Amniotic stem cell (primary cell): ENCODE measurements around the gene PRKCE.

ENCODE experiments used
- DNase-seq: peaks from one replicate; lab custom pipeline; 2025; lab: John Stamatoyannopoulos, UW

PRKCE gene

GRCh38 chr2:46016091-46016490 is 364.6 kb downstream of the PRKCE start:
- no peak for DNase-seq

DNA sequence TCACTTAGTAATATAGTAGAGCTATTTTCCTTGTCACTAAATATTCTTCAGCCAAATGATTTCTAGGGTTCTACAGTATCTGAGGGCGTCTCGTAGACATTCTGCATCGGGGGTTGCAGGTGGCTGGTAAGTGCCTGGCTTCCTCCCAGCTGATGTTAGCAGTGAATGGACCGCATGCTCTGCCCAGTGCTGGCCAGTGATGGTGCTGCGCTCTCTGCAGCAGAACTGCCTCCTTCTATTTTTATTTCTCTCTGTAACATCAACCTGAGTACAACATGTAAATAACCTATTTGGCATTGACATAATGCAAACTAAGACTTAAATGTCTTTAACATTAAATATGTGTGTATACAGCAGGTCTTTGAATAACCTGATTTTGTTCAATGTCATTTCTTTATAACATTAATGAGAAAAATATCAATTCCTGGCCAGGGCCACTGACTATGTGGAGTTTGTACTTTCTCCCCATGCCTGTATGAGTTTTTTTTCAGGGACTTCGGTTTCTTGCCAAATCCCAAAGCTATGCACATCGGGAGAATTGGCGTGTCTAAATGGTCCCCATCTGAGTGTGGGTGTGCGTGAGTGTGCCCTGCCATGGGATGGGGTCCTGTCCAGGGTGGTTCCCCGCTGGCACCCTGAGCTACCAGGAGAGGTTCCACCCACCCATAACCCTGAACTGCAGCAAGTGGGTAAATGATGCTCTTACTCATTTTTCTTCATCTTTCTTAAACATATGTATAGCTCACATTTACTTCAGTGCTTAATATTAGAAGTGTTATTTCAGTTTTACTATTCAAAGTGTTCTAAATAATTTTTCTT is 367.5 kb downstream of the PRKCE start:
- no peak for DNase-seq

DNA sequence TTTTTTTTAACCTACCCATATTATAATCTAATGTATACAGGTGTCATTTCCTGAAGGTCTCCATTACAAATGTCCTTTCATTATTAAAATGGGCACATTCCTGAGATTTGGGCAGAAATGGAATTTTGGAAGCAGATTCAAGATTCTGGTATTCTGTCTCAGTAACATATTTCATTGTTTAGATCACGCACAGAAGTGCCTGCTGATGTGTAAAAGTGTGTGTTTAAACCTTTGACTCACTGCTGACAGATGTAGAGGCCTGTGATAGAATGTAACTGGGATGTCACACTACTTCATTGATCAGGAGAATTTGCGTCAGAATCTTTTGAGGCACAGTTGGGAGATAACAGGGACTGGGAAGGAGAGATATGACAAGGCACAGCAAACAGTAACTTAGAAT is 368.9 kb downstream of the PRKCE start:
- DNase-seq: no peak

DNA sequence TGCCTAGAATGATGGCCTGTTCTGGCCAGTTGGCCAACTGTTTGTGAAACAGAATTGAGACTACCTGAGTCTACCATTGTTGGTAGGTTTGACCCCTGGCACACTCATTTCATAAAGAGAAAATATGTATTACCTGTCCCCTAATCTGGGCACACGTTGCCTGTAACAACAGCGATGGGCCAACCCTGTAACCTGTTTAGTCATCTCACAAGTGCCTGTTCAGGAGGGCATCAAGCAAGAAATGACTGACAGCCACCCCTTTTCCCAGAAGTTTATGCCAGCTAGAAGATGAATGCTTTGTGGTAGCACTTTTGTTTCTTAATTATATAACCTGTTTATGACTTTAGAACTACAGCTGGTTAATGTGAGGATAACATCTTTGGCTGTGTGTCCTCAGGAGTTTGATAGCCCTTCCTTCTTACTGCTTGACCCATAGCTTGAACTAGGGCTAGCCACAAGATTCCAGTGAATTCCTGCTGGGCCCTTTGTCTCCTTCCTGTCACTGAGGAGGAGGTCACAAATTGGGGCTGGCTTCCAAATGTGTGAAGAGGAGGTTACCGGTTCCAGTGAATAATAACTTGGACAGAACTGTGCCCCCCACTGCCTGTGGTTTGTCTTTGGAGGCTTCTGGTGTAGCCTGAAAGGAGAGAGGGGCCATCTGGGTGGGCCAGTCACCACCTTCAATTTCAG is 371.8 kb downstream of the PRKCE start:
- no peak for DNase-seq

GRCh38 chr2:46024146-46024779 is 372.8 kb downstream of the PRKCE start:
- no peak for DNase-seq

DNA sequence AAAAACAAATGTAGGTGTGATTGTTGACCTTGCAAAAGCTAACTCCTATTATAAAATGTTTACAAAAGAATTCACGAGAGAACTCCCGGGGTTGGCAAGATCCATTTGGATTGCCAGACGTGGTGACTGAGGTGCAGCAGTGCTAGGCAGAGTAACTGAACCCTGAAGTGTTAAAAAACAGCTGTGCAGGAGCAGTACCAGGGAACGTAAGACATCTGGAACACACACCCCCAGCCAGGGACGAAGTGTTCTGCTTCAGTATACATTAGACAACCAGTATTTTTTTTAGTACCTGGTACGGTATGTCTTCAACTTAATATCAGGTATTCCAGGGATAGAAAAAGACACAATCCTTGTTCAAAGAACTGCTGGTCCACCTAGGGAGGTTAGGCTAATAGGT is 373.6 kb downstream of the PRKCE start:
- no peak for DNase-seq

DNA sequence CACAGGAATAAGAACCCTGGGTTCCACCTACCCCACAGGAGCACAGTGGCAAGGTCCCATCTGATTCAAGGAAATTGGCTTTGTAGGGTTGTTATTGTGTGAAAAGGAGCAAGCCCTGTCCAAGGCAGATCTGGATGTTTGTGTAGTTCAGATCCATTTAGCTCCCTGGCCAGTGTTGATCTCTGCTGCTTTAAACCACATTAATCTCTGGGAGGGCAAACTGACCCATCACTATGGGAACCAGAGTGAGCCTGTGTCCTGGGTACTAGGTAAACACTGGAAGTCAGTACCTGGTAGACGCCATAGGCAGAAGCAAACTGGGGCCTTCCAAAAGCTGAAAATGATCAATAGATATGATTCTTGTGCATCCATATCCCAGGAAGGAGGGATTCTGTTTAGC is 374.2 kb downstream of the PRKCE start:
- DNase-seq: no peak

GRCh38 chr2:46026431-46026830 is 375.0 kb downstream of the PRKCE start:
- DNase-seq: no peak

DNA sequence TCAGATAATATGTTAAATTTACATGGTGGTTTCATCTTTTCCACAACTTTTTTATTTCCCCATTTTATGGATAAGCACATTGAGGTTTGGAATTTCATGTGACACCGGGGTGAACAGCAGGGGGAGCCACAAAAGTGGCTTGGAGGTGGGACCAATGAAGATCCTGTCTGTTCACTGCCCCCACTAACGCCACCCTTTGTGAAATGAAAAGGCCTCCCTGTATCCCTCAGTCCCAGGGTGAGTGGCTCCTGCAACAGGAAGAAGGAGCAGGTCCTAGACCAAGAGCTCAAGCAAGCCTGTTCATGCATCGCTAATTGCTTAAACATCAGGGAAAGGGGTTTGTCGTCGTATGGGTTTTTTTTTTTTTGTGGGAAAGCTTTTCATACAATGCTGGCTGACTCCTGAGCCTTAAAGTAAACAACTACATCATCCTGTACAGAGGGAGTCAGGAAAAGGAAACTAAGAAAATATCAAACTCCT is 377.9 kb downstream of the PRKCE start:
- no peak for DNase-seq

GRCh38 chr2:46030330-46030729 is 378.9 kb downstream of the PRKCE start:
- no peak for DNase-seq

GRCh38 chr2:46032161-46032813 is 380.8 kb downstream of the PRKCE start:
- DNase-seq: no peak

DNA sequence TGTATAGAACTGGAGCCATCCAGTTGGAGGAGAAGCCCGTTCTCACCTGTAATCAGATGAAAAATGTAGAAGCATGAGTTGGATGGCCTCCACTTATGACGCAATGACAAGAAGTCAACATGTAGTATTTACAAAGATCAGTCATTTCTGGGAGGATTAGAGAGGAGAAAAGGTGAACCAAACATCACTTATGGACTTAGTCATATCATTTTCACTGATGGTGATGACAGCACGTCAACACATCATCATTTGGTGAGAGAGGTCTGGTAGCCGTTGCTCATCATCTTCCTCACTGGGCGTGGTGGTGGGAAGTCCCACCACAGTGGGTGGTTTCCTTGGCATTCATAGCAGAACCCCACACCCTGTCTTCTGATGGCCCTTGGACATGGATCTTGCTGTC is 381.5 kb downstream of the PRKCE start:
- no peak for DNase-seq

- DNase-seq: no peak
These were observed 383.1 kb downstream of the PRKCE start for GRCh38 chr2:46034535-46034934.

DNA sequence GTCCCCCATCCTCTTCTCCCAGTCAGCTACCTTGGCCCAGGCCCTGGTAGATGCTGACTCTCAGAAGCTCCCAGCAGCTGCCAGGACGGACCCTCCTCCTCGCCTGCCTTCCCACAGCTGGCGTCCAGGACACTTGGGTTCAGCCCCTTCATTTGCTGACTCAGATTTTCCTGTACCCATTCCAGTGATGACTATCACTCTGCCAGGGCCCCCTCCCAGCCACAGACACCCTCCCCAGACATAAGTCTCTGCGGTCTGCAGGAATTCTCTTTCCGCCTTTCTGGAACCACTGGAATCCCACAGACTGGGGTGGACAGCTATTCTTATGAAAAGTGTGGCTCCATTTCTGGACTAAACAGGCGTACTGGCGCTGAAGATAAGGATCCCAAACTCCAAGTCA is 385.5 kb downstream of the PRKCE start:
- peak; percentile 94 for DNase-seq

DNA sequence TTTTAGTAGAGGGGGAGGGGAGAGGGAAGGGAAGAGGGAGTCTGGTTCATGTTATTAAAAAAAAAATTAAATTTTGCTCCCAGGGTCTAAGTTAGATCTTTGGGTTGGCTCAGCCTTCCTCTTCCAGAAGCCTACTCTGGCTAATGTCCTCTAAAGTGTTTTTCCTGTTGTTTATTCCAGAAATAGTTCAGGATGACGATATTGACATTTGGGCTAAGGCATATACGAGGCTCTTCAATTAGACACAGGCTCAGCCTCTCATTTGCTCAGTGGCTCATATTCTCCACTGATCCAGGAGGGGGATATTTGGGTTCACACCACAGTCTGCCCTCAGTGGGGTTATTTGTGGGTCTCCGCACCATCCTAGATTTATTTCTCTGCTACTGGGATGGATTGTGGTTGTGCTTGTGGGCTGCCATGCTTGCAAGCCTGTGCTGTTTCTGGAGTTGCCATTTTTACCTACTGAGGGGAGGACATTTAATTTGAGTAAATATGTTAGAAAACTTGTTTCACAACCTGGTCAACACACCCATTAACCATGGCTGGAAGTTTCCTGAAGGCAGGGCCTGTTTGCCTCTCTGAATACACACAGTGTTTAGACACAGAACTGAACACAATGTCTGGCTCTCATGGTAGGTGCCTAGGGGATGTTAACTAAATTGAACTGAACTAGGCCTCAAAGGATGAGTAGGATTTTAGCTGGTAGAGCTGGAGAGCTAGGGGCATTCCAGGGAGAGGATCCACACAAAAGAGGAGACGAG is 388.2 kb downstream of the PRKCE start:
- DNase-seq: no peak

DNA sequence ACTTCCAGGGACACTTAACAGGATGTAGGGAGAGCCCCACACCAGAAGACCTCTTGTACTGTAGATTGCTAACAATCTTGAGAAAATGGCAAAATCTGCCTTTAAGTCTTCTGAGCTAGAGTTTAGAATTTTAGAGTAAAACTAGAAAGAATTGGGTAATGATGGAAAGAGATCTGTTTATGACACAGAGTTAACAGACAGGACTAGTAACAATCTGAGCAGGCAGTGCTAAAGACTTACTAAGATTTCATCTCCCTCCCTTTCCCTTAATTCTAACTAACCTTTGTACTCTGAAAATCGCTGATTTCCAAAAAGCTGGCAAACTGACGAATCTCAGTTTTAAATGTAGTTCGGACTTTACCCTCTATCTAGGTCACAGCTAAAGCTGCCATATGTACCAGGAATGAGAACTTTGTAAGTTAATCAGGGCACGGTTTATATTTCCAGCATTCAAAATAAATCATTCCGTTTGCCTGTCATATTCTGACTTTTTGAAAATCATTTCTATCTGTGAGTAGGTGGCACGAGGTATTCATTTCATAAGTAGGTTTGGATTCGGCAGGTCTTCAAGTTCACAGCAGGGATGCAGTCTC is 389.2 kb downstream of the PRKCE start:
- no peak for DNase-seq

DNA sequence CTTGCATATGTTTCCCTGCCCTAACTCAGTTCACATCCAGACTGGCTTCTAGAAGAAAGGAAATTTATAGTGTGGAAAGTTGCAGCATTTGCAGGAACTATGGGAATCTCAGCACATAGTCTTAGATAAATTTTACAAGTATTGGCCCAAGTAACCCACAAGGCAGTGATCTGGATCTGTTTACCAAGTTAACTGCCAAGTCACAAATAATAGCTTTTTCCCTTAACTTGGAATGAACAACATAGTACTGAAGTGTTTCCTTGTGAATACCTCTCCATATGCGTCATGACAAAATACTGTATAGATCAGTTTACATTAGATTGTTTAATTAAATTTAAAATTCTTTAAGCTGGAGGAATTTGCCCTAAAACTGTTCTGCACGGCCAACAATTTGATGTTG is 390.0 kb downstream of the PRKCE start:
- DNase-seq: no peak

DNA sequence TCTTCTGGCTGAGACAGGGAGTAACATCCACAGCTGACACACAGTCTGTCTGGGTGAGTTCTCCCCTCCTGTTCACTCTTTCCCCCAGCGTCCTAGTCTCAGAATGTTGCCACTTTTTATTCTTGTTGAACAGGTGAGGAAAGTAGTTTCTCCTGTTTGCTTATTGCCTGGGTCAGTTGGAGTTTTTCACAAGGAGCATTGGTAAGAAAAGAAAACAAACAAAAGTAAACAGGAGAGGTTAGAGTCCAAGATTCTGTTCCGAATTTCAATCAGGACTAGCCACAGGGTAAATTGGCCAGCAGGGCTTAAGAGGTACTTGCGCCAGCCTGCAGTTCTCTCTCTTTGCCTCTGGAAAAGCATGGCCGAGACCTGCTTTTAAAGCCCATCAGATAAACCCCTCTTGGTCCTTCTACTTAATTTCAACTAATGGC is 390.7 kb downstream of the PRKCE start:
- no peak for DNase-seq

- DNase-seq: no peak
These were observed 391.2 kb downstream of the PRKCE start for GRCh38 chr2:46042711-46043110.

- no peak for DNase-seq
These were observed 394.4 kb downstream of the PRKCE start for GRCh38 chr2:46045888-46046287.

DNA sequence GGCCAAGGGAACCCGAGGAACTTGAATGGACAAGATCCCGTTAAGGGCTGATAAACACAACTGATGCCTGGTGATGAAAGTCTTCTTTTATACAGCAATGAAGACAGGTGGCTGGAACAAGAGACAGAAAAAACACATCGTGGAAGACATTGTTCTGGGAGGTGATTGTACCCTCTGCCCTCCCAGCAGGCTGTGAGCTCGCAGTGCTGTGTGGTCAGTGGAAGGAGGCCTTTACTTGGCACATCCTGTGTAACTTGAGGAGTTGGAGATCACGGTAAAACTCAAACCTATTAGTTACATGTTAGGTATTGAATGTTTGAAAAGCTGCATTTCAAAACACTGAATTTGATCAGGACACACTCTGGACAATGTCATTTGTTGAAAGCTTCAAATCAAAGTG is 395.8 kb downstream of the PRKCE start:
- DNase-seq: no peak
